Suprapubic skin (tissue), 4 donors: ENCODE results near the gene SCN1B. TPM values are rescaled to one million over a fixed set of nuclear protein-coding genes. Genes with fewer than 3 reads are reported as not detected.
A peak's percentile ranks its signal among the peaks of the same experiment; 100 is the strongest.

Experiments
- DNase-seq, 2 donors: peaks; one replicate each; pipeline ENCODE4 v3.0.0-alpha.2; 2019; ENCODE audit warnings: low spot score in 2 of 2
- H3K27ac ChIP-seq: fragments of 200-600 bp; sonication (generic); one replicate; pipeline ENCODE4 v1.5.1; 2019
- H3K27me3 ChIP-seq: fragments of 200-600 bp; sonication (generic); one replicate; pipeline ENCODE4 v1.5.1; 2019
- H3K36me3 ChIP-seq: fragments of 200-600 bp; sonication (generic); one replicate; pipeline ENCODE4 v1.5.1; 2019
- H3K4me1 ChIP-seq: fragments of 200-600 bp; sonication (generic); one replicate; pipeline ENCODE4 v1.5.1; 2019
- H3K4me3 ChIP-seq: fragments of 200-600 bp; sonication (generic); one replicate; pipeline ENCODE4 v1.5.1; 2019; ENCODE audit warnings: mild to moderate bottlenecking
- H3K9me3 ChIP-seq: fragments of 200-600 bp; sonication (generic); one replicate; pipeline ENCODE4 v1.5.1; 2019
- CTCF ChIP-seq, 2 donors: fragments of 200-600 bp in 1 of 2; fragments of 450-650 bp in 1 of 2; sonication (generic) in 1 of 2; IDR thresholded peaks; one replicate each; pipeline ENCODE4 v1.5.1; 2016 to 2019; ENCODE audit warnings: antibody characterized with exemption in 2 of 2, mild to moderate bottlenecking in 1 of 2, moderate library complexity in 1 of 2
- EP300 ChIP-seq: sonication (generic); formaldehyde crosslinking; IDR thresholded peaks from one replicate; pipeline ENCODE4 v1.6.1; 2017; ENCODE audit warnings: antibody characterized with exemption
- POLR2A ChIP-seq, 2 donors: fragments of 450-650 bp; IDR thresholded peaks; one replicate each; pipeline ENCODE4 v1.6.1; 2017; ENCODE audit warnings: antibody characterized with exemption in 2 of 2, mild to moderate bottlenecking in 2 of 2, moderate library complexity in 2 of 2
- POLR2AphosphoS5 ChIP-seq, 3 donors: sonication (generic); formaldehyde crosslinking; IDR thresholded peaks; one replicate each; pipeline ENCODE4 v1.6.1; 2017; ENCODE audit warnings: antibody characterized with exemption in 3 of 3
- WGBS: methylation state at CpG from one replicate; pipeline ENCODE4 v1.1.5; 2018; 5-methylcytosine and 5-hydroxymethylcytosine counted together
- total RNA-seq, 4 donors: library from RNA; depleted of rRNA; stranded (reverse); fragments of >200 nt; gene quantifications; one replicate each; pipeline ENCODE4 v1.1.0, GENCODE V29; 2016

SCN1B gene
- total RNA-seq, 4 donors from 2014 or later: 1.4 to 4.3 (median 2.9) TPM

GRCh38 chr19:35017507-35017906 lies 12.8 kb upstream of the SCN1B start:
- Histone ChIP-seq H3K9me3 (no peaks in the 10 kb centered on the region), H3K27me3 (no peaks in the 10 kb centered on the region), H3K36me3 (peaks cover 76% of the 10 kb centered on the region), H3K4me3 (no peak overlapping the region), H3K4me1 (peaks cover 11% of the 10 kb centered on the region), H3K27ac (no peak overlapping the region)
- 84% methylated on average over 3 of the region's 3 CpGs for WGBS
- no peak for TF ChIP-seq EP300
- TF ChIP-seq CTCF (IDR thresholded peaks at IDR 0.05): no peak
- TF ChIP-seq POLR2AphosphoS5 (IDR thresholded peaks at IDR 0.05): no peak
- no peak for TF ChIP-seq POLR2A (IDR thresholded peaks at IDR 0.05)
- peak in 1 of 2 donors; percentile 47 for DNase-seq

- Histone ChIP-seq H3K27ac (no peak overlapping the region), H3K9me3 (no peaks in the 10 kb centered on the region), H3K27me3 (no peaks in the 10 kb centered on the region), H3K4me1 (peaks cover 3% of the 10 kb centered on the region), H3K4me3 (no peak overlapping the region), H3K36me3 (peaks cover 85% of the 10 kb centered on the region)
- no peak for DNase-seq
- TF ChIP-seq EP300 (no peak), POLR2A (IDR thresholded peaks at IDR 0.05) (no peak), POLR2AphosphoS5 (IDR thresholded peaks at IDR 0.05) (no peak), CTCF (IDR thresholded peaks at IDR 0.05) (no peak)
- 98% methylated on average over 4 of the region's 4 CpGs for WGBS
Observed at GRCh38 chr19:35018379-35018778, 11.9 kb upstream of the SCN1B start.

- no peak overlapping the region for H3K4me3 ChIP-seq
- WGBS: no CpG with 5 or more reads among the region's 22 CpGs
- H3K27ac ChIP-seq: no peak overlapping the region
- H3K9me3 ChIP-seq: no peaks in the 10 kb centered on the region
- TF ChIP-seq CTCF (IDR thresholded peaks at IDR 0.05) (no peak), EP300 (no peak), POLR2A (IDR thresholded peaks at IDR 0.05) (no peak), POLR2AphosphoS5 (IDR thresholded peaks at IDR 0.05) (no peak)
- H3K4me1 ChIP-seq: no peaks in the 10 kb centered on the region
- H3K36me3 ChIP-seq: peaks cover 89% of the 10 kb centered on the region
- DNase-seq: no peak
- H3K27me3 ChIP-seq: no peaks in the 10 kb centered on the region
Observed at GRCh38 chr19:35019144-35019543, 11.1 kb upstream of the SCN1B start.

GRCh38 chr19:35021016-35021415 lies 9.3 kb upstream of the SCN1B start:
- no peaks in the 10 kb centered on the region for H3K27me3 ChIP-seq
- H3K9me3 ChIP-seq: no peaks in the 10 kb centered on the region
- WGBS: 89% methylated on average over 10 of the region's 10 CpGs
- TF ChIP-seq POLR2A (IDR thresholded peaks at IDR 0.05): no peak
- no peak for TF ChIP-seq EP300
- no peak for TF ChIP-seq POLR2AphosphoS5 (IDR thresholded peaks at IDR 0.05)
- no peak for TF ChIP-seq CTCF (IDR thresholded peaks at IDR 0.05)
- H3K4me1 ChIP-seq: no peaks in the 10 kb centered on the region
- DNase-seq: no peak
- no peak overlapping the region for H3K4me3 ChIP-seq
- no peak overlapping the region for H3K27ac ChIP-seq
- peaks cover 89% of the 10 kb centered on the region for H3K36me3 ChIP-seq

GRCh38 chr19:35021596-35021995 lies 8.7 kb upstream of the SCN1B start:
- no peak overlapping the region for H3K4me3 ChIP-seq
- no peaks in the 10 kb centered on the region for H3K27me3 ChIP-seq
- no peaks in the 10 kb centered on the region for H3K9me3 ChIP-seq
- peaks cover 89% of the 10 kb centered on the region for H3K36me3 ChIP-seq
- H3K27ac ChIP-seq: no peak overlapping the region
- no peak for DNase-seq
- WGBS: 98% methylated on average over 6 of the region's 25 CpGs
- TF ChIP-seq CTCF (IDR thresholded peaks at IDR 0.05) (no peak), POLR2A (IDR thresholded peaks at IDR 0.05) (no peak), EP300 (no peak), POLR2AphosphoS5 (IDR thresholded peaks at IDR 0.05) (no peak)
- H3K4me1 ChIP-seq: no peaks in the 10 kb centered on the region
